Lung (tissue), 12 donors: Measurements from ENCODE around the gene NRBF2. TPM values are rescaled to one million over a fixed set of nuclear protein-coding genes. Genes with fewer than 3 reads are reported as not detected.

ENCODE experiments used
- ATAC-seq: fragments of 200-7000 bp; cut with Tn5 transposase; one replicate; pipeline ENCODE4 v1.9.1; 2020; ENCODE audit warnings: moderate number of reproducible peaks; ENCODE audit not compliant: insufficient read depth, low FRiP score
- DNase-seq, 3 donors: peaks; one replicate each; pipeline ENCODE4 v3.0.0-alpha.2; 2013 to 2017
- H3K27ac ChIP-seq, 2 donors: one replicate each; pipeline ENCODE4 v1.5.1; 2013; ENCODE audit warnings: mild to moderate bottlenecking in 2 of 2, moderate library complexity in 2 of 2, control low read depth in 1 of 2, inconsistent platforms in 1 of 2, low read depth in 1 of 2, low read length in 1 of 2
- H3K27me3 ChIP-seq, 3 donors: one replicate each; pipeline ENCODE4 v1.5.1; 2013; ENCODE audit warnings: low read length in 2 of 3; ENCODE audit not compliant: control insufficient read depth in 3 of 3, insufficient read depth in 3 of 3
- H3K36me3 ChIP-seq, 4 donors: one replicate each; pipeline ENCODE4 v1.5.1; 2013; ENCODE audit warnings: low read length in 4 of 4, mild to moderate bottlenecking in 1 of 4, moderate library complexity in 1 of 4; ENCODE audit not compliant: control insufficient read depth in 4 of 4, insufficient read depth in 4 of 4
- H3K4me1 ChIP-seq, 5 donors: one replicate each; pipeline ENCODE4 v1.5.1; 2013; ENCODE audit warnings: low read length in 5 of 5, mild to moderate bottlenecking in 2 of 5, moderate library complexity in 1 of 5; ENCODE audit not compliant: control insufficient read depth in 5 of 5, insufficient read depth in 5 of 5
- H3K4me3 ChIP-seq: one replicate; pipeline ENCODE4 v1.5.1; 2013; ENCODE audit warnings: mild to moderate bottlenecking, control low read depth, moderate library complexity
- H3K9ac ChIP-seq, 2 donors: one replicate each; pipeline ENCODE4 v1.5.1; 2013; ENCODE audit warnings: low read length in 2 of 2, control low read depth in 1 of 2; ENCODE audit not compliant: insufficient read depth in 1 of 2
- H3K9me3 ChIP-seq, 4 donors: one replicate each; pipeline ENCODE4 v1.5.1; 2013; ENCODE audit warnings: low read length in 3 of 4, mild to moderate bottlenecking in 1 of 4, moderate library complexity in 1 of 4; ENCODE audit not compliant: control insufficient read depth in 4 of 4, insufficient read depth in 3 of 4
- WGBS, 2 donors: extraction: QIAGEN DNeasy Blood & Tissue Kit; methylation state at CpG; one replicate each; pipeline ENCODE4 v1.1.7; 2013; 5-methylcytosine and 5-hydroxymethylcytosine counted together
- polyA plus RNA-seq, 2 donors: library from polyadenylated mRNA; stranded (reverse); fragments of 200-250 nt; gene quantifications; one replicate each; pipeline ENCODE4 v1.2.1, GENCODE V29; 2013
- total RNA-seq, 2 donors: library from RNA; depleted of rRNA in 1 of 2; stranded (reverse); fragments of >200 nt in 1 of 2; gene quantifications; one replicate each; pipeline ENCODE4 v1.2.1, GENCODE V29; 2014 to 2021
- TF ChIP-seq, protein P1 (sequence below): IDR thresholded peaks from 2 replicates; pipeline ENCODE4 v1.5.1; 2012; ENCODE audit warnings: mild to moderate bottlenecking; ENCODE audit errors: control extremely low read depth, extremely low read depth
- donor health status: control.
- donor health status: control.
- donor health status: Bipolar disorder and iron deficiency.
- donor health status: healthy.
- donor health status: DM: yes; HTN: yes; CAD: no.

Gene NRBF2
- total and polyA plus RNA-seq, 4 donors = 11.2 to 25.1 (median 19.9) TPM

GRCh38 chr10:63140077-63140476 lies 6.9 kb downstream of the NRBF2 start:
- no peak for DNase-seq
- H3K4me1 ChIP-seq = peaks cover 0 to 5% (median 0%) of the 10 kb centered on the region in 5 donors
- no peaks in the 10 kb centered on the region for H3K27me3 ChIP-seq
- H3K9ac ChIP-seq = no peak overlapping the region
- no peak overlapping the region for H3K4me3 ChIP-seq
- 76 to 79% methylated on average over 3 of the region's 3 CpGs for WGBS, 2 donors
- no peak overlapping the region for H3K27ac ChIP-seq
- ATAC-seq = no peak
- peaks cover 0 to 6% (median under 1%) of the 10 kb centered on the region in 4 donors for H3K36me3 ChIP-seq
- TF ChIP-seq, protein P1, sequence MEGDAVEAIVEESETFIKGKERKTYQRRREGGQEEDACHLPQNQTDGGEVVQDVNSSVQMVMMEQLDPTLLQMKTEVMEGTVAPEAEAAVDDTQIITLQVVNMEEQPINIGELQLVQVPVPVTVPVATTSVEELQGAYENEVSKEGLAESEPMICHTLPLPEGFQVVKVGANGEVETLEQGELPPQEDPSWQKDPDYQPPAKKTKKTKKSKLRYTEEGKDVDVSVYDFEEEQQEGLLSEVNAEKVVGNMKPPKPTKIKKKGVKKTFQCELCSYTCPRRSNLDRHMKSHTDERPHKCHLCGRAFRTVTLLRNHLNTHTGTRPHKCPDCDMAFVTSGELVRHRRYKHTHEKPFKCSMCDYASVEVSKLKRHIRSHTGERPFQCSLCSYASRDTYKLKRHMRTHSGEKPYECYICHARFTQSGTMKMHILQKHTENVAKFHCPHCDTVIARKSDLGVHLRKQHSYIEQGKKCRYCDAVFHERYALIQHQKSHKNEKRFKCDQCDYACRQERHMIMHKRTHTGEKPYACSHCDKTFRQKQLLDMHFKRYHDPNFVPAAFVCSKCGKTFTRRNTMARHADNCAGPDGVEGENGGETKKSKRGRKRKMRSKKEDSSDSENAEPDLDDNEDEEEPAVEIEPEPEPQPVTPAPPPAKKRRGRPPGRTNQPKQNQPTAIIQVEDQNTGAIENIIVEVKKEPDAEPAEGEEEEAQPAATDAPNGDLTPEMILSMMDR = no peak
- H3K9me3 ChIP-seq = no peaks in the 10 kb centered on the region

- Histone ChIP-seq H3K27me3 (no peaks in the 10 kb centered on the region), H3K9me3 (no peaks in the 10 kb centered on the region), H3K36me3 (peaks cover 0 to 6% (median under 1%) of the 10 kb centered on the region in 4 donors), H3K4me3 (no peak overlapping the region), H3K9ac (no peak overlapping the region), H3K27ac (no peak overlapping the region), H3K4me1 (peaks cover 0 to 8% (median 0%) of the 10 kb centered on the region in 5 donors)
- TF ChIP-seq, protein P1 = no peak
- ATAC-seq = no peak
- WGBS, 2 donors = 96 to 97% methylated on average over 6 of the region's 6 CpGs
- DNase-seq = no peak
Measured at GRCh38 chr10:63142136-63142535, 9.0 kb downstream of the NRBF2 start.

DNA sequence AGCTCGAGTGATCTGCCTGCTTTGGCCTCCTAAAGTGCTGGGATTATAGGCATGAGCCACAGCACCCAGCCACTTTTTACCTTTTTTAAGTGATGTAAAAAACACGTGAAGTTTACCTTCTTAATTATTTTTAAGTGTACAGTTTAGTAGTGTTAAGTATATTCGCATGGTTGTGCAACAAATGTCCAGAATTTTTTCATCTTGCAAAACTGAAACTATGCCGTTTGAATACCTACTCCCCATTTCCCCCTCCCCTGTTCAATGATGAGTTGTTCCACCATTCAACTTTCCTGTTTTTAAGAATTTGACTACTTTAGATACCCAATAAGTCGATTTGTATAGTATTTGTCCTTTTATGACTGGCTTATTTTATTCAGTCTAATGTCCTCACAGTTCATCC lies 10.9 kb downstream of the NRBF2 start:
- 47 to 49% methylated on average over 5 of the region's 5 CpGs for WGBS, 2 donors
- Histone ChIP-seq H3K4me1 (peaks cover 0 to 8% (median 0%) of the 10 kb centered on the region in 5 donors), H3K4me3 (no peak overlapping the region), H3K9me3 (no peaks in the 10 kb centered on the region), H3K36me3 (peaks cover 0 to 8% (median under 1%) of the 10 kb centered on the region in 4 donors), H3K9ac (no peak overlapping the region), H3K27ac (no peak overlapping the region), H3K27me3 (no peaks in the 10 kb centered on the region)
- TF ChIP-seq, protein P1 = no peak
- no peak for ATAC-seq
- no peak for DNase-seq

DNA sequence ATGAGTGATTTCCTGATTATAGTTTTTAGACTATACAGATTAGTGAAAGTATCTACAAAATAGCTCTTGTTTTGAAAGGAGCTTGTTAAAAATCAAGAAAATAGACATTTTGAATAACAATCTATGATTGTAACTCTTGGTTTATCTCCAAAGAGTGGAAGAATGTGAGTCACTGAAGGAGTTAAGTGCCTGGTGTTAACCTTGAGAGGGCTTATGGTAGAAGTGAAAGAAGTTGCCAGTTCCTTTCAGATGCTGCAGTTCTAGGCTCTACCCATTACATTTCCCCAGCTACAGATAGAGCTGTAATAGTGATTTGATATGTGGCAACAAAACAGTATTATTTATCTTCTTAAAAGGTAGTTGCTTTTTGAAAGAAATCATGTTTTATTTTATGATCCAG lies 12.7 kb downstream of the NRBF2 start:
- Histone ChIP-seq H3K4me3 (no peak overlapping the region), H3K4me1 (peaks cover 0 to 8% (median 0%) of the 10 kb centered on the region in 5 donors), H3K9me3 (no peaks in the 10 kb centered on the region), H3K36me3 (peaks cover 0 to 6% (median 1%) of the 10 kb centered on the region in 4 donors), H3K27ac (no peak overlapping the region), H3K27me3 (no peaks in the 10 kb centered on the region), H3K9ac (no peak overlapping the region)
- no peak for DNase-seq
- ATAC-seq = no peak
- TF ChIP-seq, protein P1 = no peak
